ENCODE data around the gene SRA1. TPM values are rescaled to one million over a fixed set of nuclear protein-coding genes. Genes with fewer than 3 reads are reported as not detected.

SRA1 gene
- total RNA-seq, 1 experiment from 2014 or later = 56.0 TPM

GRCh38 chr5:140557965-140558364, 692 bp upstream of the SRA1 start:
- in situ Hi-C loops (cut with HindIII; ENCODE audit: low pct_unique_long_range_greater_than_20kb, low sequenced_read_pairs) = no loop called here
- no peak for DNase-seq (ENCODE audit: low read depth)

GRCh38 chr5:140556438-140556837, 835 bp downstream of the SRA1 start:
- no peak for DNase-seq (ENCODE audit: low read depth)

GRCh38 chr5:140555747-140556312, 1.4 kb downstream of the SRA1 start:
- in situ Hi-C loops (cut with HindIII; ENCODE audit: low pct_unique_long_range_greater_than_20kb, low sequenced_read_pairs) = no loop called here
- no peak for DNase-seq (ENCODE audit: low read depth)

More at GRCh38 chr5:140556438-140556837, 835 bp downstream of the SRA1 start:
- in situ Hi-C loops (cut with HindIII; ENCODE audit: low pct_unique_long_range_greater_than_20kb, low sequenced_read_pairs) = no loop called here

- in situ Hi-C loops (cut with HindIII; ENCODE audit: low pct_unique_long_range_greater_than_20kb, low sequenced_read_pairs) = no loop called here
- DNase-seq (ENCODE audit: low read depth) = no peak
Observed at GRCh38 chr5:140554454-140554853, 2.8 kb downstream of the SRA1 start.

- in situ Hi-C loops (cut with HindIII; ENCODE audit: low pct_unique_long_range_greater_than_20kb, low sequenced_read_pairs) = no loop called here
- DNase-seq (ENCODE audit: low read depth) = no peak
Observed at GRCh38 chr5:140553657-140554056, 3.6 kb downstream of the SRA1 start.

- in situ Hi-C loops (cut with HindIII; ENCODE audit: low pct_unique_long_range_greater_than_20kb, low sequenced_read_pairs) = no loop called here
- DNase-seq (ENCODE audit: low read depth) = no peak
Observed at GRCh38 chr5:140551872-140552271, 5.4 kb downstream of the SRA1 start.

GRCh38 chr5:140550147-140551079, 6.9 kb downstream of the SRA1 start:
- no peak for DNase-seq (ENCODE audit: low read depth)
- in situ Hi-C loops (cut with HindIII; ENCODE audit: low pct_unique_long_range_greater_than_20kb, low sequenced_read_pairs) = no loop called here

- in situ Hi-C loops (cut with HindIII; ENCODE audit: low pct_unique_long_range_greater_than_20kb, low sequenced_read_pairs) = no loop called here
- DNase-seq (ENCODE audit: low read depth) = no peak
Observed at GRCh38 chr5:140549237-140550144, 7.8 kb downstream of the SRA1 start.

GRCh38 chr5:140548791-140549190, 8.5 kb downstream of the SRA1 start:
- no peak for DNase-seq (ENCODE audit: low read depth)
- in situ Hi-C loops (cut with HindIII; ENCODE audit: low pct_unique_long_range_greater_than_20kb, low sequenced_read_pairs) = no loop called here

GRCh38 chr5:140548300-140548688, 9.0 kb downstream of the SRA1 start:
- DNase-seq (ENCODE audit: low read depth) = no peak
- in situ Hi-C loops (cut with HindIII; ENCODE audit: low pct_unique_long_range_greater_than_20kb, low sequenced_read_pairs) = no loop called here

- peak; percentile 87 for DNase-seq (ENCODE audit: low read depth)
- in situ Hi-C loops (cut with HindIII; ENCODE audit: low pct_unique_long_range_greater_than_20kb, low sequenced_read_pairs) = no loop called here
Observed at GRCh38 chr5:140547508-140548299, 9.6 kb downstream of the SRA1 start, which contains the start of gene EIF4EBP3. EIF4EBP3 (plus strand) TSS chr5:140547662; CDS start chr5:140547738, 76 bp downstream.

GRCh38 chr5:140546851-140547507, 10.3 kb downstream of the SRA1 start:
- DNase-seq (ENCODE audit: low read depth) = no peak

GRCh38 chr5:140545606-140546005, 11.7 kb downstream of the SRA1 start:
- no peak for DNase-seq (ENCODE audit: low read depth)
- in situ Hi-C loops (cut with HindIII; ENCODE audit: low pct_unique_long_range_greater_than_20kb, low sequenced_read_pairs) = no loop called here

More at GRCh38 chr5:140546851-140547507, 10.3 kb downstream of the SRA1 start:
- in situ Hi-C loops (cut with HindIII; ENCODE audit: low pct_unique_long_range_greater_than_20kb, low sequenced_read_pairs) = no loop called here

- no peak for DNase-seq (ENCODE audit: low read depth)
- in situ Hi-C loops (cut with HindIII; ENCODE audit: low pct_unique_long_range_greater_than_20kb, low sequenced_read_pairs) = no loop called here
Observed at GRCh38 chr5:140544986-140545385, 12.3 kb downstream of the SRA1 start.

GRCh38 chr5:140542972-140543371, 14.3 kb downstream of the SRA1 start:
- in situ Hi-C loops (cut with HindIII; ENCODE audit: low pct_unique_long_range_greater_than_20kb, low sequenced_read_pairs) = no loop called here
- DNase-seq (ENCODE audit: low read depth) = no peak

GRCh38 chr5:140540227-140540626, 17.0 kb downstream of the SRA1 start:
- in situ Hi-C loops (cut with HindIII; ENCODE audit: low pct_unique_long_range_greater_than_20kb, low sequenced_read_pairs) = no loop called here
- no peak for DNase-seq (ENCODE audit: low read depth)

- DNase-seq (ENCODE audit: low read depth) = no peak
- in situ Hi-C loops (cut with HindIII; ENCODE audit: low pct_unique_long_range_greater_than_20kb, low sequenced_read_pairs) = no loop called here
Observed at GRCh38 chr5:140524003-140524402, 33.3 kb downstream of the SRA1 start.

All from Caki2 (cell line).